Retinal pigment epithelial cell (primary cell): ENCODE measurements around the gene ATP10A.

Source experiments
- DNase-seq: peaks from one replicate; pipeline ENCODE4 v3.0.0-alpha.2; 2010; ENCODE audit warnings: low read depth
- H3K4me3 ChIP-seq: 2 replicates; pipeline ENCODE4 v1.5.1; 2011; ENCODE audit warnings: mild to moderate bottlenecking, low read length, control low read depth, moderate library complexity
- CTCF ChIP-seq: conservative IDR thresholded peaks from 2 replicates; pipeline ENCODE4 v1.5.1; 2011; ENCODE audit warnings: low read depth, low read length, control low read depth, inconsistent platforms

ATP10A gene

GRCh38 chr15:25893596-25893995 lies 30.5 kb upstream of the ATP10A start:
- no peak overlapping the region for H3K4me3 ChIP-seq
- TF ChIP-seq CTCF = no peak
- DNase-seq = no peak

GRCh38 chr15:25892126-25892525 lies 29.0 kb upstream of the ATP10A start:
- TF ChIP-seq CTCF = no peak
- H3K4me3 ChIP-seq = no peak overlapping the region
- no peak for DNase-seq

GRCh38 chr15:25891081-25891480 lies 28.0 kb upstream of the ATP10A start:
- TF ChIP-seq CTCF = no peak
- no peak overlapping the region for H3K4me3 ChIP-seq
- DNase-seq = no peak

GRCh38 chr15:25890529-25890928 lies 27.4 kb upstream of the ATP10A start:
- DNase-seq = no peak
- no peak for TF ChIP-seq CTCF
- no peak overlapping the region for H3K4me3 ChIP-seq

- H3K4me3 ChIP-seq = no peak overlapping the region
- no peak for DNase-seq
Measured at GRCh38 chr15:25887870-25888269, 24.7 kb upstream of the ATP10A start.

GRCh38 chr15:25886498-25887140 lies 23.5 kb upstream of the ATP10A start:
- no peak for TF ChIP-seq CTCF
- no peak for DNase-seq
- no peak overlapping the region for H3K4me3 ChIP-seq

More at GRCh38 chr15:25887870-25888269, 24.7 kb upstream of the ATP10A start:
- no peak for TF ChIP-seq CTCF

- H3K4me3 ChIP-seq = no peak overlapping the region
- no peak for TF ChIP-seq CTCF
Measured at GRCh38 chr15:25884370-25884769, 21.2 kb upstream of the ATP10A start.

More at GRCh38 chr15:25884370-25884769, 21.2 kb upstream of the ATP10A start:
- DNase-seq = no peak
